GM19372 (cell line): ENCODE data around the gene C5orf24.

Experiments
- ATAC-seq: cut with Tn5 transposase; IDR thresholded peaks from one replicate; pipeline ENCODE4 v1.9.1; 2021; ENCODE audit warnings: mild to moderate bottlenecking, low read depth, moderate library complexity; ENCODE audit not compliant: unreplicated experiment

Gene C5orf24

DNA sequence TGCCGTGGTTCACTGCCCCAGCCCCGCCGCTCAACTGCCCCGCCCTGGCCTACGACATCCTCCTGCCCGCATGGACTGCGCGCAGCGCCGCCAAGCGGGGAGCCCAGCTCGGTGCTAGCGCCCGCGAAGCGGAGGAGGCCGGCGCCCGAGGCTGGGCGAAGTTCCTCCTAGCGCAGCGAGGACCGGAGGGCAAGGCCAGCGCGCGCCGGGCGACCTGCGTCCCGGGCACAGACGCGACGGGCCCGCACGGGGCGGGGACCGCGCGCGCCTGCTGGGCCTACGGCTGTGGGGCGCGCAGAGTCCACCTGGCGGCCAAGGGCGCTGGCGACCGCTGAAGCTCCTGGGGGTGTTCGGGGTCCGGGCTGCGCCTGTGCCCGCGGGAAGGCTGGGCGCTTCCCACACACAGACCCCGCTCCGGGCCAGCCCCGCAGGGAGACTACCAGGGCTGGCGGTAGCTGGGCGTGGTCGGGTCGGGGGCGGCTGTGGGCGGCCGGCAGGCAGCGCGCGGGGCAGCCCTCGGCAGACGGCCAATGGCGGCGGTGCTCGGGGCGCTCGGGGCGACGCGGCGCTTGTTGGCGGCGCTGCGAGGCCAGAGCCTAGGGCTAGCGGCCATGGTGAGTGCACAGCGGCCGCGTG lies 59.0 kb downstream of the C5orf24 start, which contains the start of gene PCBD2:
TSS of gene PCBD2 (plus strand) at position 522 of the 636 bp plus-strand sequence. CDS start at position 531, 9 bp downstream.
- peak; percentile 70 for ATAC-seq

DNA sequence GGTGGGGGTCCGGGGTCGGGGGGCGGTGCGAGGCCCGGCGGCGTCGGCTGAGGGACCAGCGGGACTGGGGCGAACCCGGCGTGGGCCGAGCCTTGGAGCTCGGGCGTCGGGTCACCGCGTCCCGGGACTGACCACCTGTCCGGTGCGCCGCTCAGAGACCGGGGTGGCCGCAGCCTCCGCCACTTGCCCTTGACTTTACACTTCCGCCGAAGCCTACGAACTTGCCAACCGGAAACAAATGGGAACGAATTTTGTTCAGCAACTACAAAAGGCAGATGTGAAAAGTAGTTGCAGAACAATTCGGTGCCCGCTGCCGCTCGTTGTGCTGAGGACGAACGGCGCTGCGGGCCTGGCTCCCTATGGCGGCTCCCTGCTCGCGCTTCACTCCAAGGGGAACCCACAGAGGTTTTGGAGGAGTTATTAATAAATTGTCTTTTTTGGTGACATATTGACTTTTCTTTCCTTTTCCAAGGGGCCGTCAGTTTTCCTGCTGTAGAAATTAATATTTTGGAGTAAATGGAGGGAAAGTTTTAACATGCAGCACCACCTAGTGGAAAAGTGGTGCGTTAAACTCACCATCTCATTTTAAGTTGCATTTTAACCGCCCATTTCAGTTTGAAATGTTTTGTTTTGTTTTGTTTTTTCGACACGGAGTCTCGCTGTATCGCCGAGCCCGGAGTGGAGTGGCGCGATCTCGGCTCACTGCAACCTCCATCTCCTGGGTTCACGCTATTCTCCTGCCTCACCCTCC lies 59.7 kb downstream of the C5orf24 start:
- peak; percentile 34 for ATAC-seq

- ATAC-seq, result no peak
These were observed 61.0 kb downstream of the C5orf24 start for GRCh38 chr5:134906811-134907210.
